AG04450 (cell line): ENCODE measurements around the gene RRAGC. TPM values are rescaled to one million over a fixed set of nuclear protein-coding genes. Genes with fewer than 3 reads are reported as not detected.

Source experiments
- CTCF ChIA-PET: fragments of 300-600, 350-600 bp; formaldehyde crosslinking; extraction: SDS; loops from one replicate; lab custom pipeline; 2022; ENCODE audit warnings: antibody characterized with exemption, inconsistent platforms; lab: Charles Lee
- POLR2A ChIA-PET: fragments of 350-600 bp; formaldehyde crosslinking; extraction: SDS; loops from one replicate; lab custom pipeline; 2021; ENCODE audit warnings: antibody characterized with exemption, inconsistent platforms; lab: Yijun Ruan, JAX
- DNase-seq: peaks from one replicate; pipeline ENCODE4 v3.0.0-alpha.2; 2011; ENCODE audit warnings: low read depth, low spot score
- H3K27ac ChIP-seq: one replicate; pipeline ENCODE4 v1.5.1; 2012; ENCODE audit warnings: low read depth, low read length, control low read depth
- H3K27me3 ChIP-seq: one replicate; pipeline ENCODE4 v1.6.0; 2012; ENCODE audit warnings: low read length; ENCODE audit not compliant: control insufficient read depth, insufficient read depth
- H3K4me3 ChIP-seq: 2 replicates; pipeline ENCODE4 v1.5.1; 2011; ENCODE audit warnings: mild to moderate bottlenecking, low read depth, low read length, control low read depth
- H3K9me3 ChIP-seq: 2 replicates; pipeline ENCODE4 v1.5.1; 2012; ENCODE audit warnings: low read length; ENCODE audit not compliant: control insufficient read depth, insufficient read depth
- polyA plus RNA-seq: library from polyadenylated mRNA; depleted of rRNA; stranded (reverse); fragments of >200 nt; gene quantifications from 2 replicates; pipeline ENCODE4 v1.2.3, GENCODE V29; 2011; rRNA removed
- small RNA-seq: library from RNA; depleted of rRNA; stranded (forward); fragments of <200 nt; gene quantifications from one replicate; pipeline ENCODE3, GENCODE V24; 2012; ENCODE audit warnings: low read depth; ENCODE audit not compliant: insufficient read length
- TF ChIP-seq, protein P1 (sequence below): IDR thresholded peaks from 2 replicates; pipeline ENCODE4 v1.5.1; 2011; ENCODE audit warnings: low read depth, low read length, control low read depth, inconsistent platforms

Gene RRAGC
- polyA plus RNA-seq, 1 experiment = 24.9 TPM

DNA sequence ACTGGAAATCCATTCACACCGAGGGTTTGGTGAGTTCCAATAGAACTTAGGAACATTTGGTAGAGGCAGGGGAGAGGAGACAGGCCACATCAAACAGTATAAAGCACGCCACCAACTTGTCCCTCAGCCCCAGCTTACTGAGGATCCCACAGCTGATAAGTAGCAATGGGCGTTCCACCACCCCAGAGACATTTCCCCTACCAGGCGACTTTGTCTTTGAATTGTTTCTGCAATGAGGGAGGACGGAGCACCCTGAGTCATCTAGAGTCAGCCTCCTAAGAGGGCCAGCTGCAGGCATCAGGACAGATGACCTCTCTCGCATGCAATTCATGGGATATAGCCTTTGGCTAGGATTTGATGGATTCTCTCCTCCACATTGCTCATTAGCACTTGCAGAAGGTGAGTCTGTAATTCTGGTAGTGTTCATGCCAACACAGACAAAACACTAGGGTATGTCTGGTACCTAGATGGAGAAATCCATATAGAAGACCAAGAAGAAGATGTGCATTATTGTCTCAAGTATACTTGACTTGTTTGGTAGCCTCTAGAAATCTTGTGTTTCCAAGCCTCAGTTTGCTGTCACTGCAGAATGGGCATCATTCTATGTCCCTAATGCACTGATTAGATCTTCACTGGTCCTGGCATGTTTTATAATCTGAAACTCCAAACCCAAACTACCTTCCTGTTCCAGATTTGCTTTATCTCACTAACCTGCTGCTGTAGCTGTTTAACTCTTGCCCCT is 69.0 kb downstream of the RRAGC start:
- peaks cover 2% of the 10 kb centered on the region for H3K27me3 ChIP-seq
- no peak for DNase-seq
- ChIA-PET POLR2A (no interaction called here), CTCF (no interaction called here)
- H3K27ac ChIP-seq = no peak overlapping the region
- TF ChIP-seq, protein P1, sequence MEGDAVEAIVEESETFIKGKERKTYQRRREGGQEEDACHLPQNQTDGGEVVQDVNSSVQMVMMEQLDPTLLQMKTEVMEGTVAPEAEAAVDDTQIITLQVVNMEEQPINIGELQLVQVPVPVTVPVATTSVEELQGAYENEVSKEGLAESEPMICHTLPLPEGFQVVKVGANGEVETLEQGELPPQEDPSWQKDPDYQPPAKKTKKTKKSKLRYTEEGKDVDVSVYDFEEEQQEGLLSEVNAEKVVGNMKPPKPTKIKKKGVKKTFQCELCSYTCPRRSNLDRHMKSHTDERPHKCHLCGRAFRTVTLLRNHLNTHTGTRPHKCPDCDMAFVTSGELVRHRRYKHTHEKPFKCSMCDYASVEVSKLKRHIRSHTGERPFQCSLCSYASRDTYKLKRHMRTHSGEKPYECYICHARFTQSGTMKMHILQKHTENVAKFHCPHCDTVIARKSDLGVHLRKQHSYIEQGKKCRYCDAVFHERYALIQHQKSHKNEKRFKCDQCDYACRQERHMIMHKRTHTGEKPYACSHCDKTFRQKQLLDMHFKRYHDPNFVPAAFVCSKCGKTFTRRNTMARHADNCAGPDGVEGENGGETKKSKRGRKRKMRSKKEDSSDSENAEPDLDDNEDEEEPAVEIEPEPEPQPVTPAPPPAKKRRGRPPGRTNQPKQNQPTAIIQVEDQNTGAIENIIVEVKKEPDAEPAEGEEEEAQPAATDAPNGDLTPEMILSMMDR = no peak
- no peak overlapping the region for H3K4me3 ChIP-seq
- H3K9me3 ChIP-seq = no peaks in the 10 kb centered on the region

DNA sequence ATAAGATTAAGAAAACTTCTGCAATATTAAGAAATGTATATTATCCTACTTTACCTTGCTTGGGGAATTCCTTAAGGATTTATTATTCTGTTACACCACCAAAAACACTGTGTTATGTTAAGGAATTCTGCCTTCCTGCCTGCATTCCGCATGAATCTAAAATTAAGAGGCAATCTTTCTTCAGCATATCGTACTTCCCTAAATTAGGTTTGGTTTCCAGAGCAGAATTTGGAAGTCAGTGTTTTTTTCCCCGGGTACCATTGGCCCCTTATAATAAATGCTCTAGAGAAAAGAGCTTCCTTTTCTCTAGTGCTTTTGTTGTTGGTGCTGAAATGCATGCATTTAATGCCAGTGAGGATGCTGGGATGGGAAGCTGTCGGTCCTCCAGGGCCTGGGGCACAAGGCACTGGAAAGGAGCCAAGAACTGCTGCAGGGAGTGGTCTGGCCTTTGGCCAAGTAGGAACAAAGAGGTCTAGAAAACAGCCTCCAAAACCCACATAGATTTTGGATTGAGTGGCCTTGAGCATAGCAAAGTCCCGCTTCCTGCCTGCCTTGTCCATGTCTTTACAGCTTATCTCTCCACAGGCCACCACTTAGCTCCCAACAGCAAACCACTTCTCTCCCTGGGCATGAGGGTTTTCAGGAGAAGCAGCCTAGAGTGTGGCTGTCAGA is 69.9 kb downstream of the RRAGC start:
- H3K27me3 ChIP-seq = peaks cover 5% of the 10 kb centered on the region
- CTCF ChIA-PET = no interaction called here

DNA sequence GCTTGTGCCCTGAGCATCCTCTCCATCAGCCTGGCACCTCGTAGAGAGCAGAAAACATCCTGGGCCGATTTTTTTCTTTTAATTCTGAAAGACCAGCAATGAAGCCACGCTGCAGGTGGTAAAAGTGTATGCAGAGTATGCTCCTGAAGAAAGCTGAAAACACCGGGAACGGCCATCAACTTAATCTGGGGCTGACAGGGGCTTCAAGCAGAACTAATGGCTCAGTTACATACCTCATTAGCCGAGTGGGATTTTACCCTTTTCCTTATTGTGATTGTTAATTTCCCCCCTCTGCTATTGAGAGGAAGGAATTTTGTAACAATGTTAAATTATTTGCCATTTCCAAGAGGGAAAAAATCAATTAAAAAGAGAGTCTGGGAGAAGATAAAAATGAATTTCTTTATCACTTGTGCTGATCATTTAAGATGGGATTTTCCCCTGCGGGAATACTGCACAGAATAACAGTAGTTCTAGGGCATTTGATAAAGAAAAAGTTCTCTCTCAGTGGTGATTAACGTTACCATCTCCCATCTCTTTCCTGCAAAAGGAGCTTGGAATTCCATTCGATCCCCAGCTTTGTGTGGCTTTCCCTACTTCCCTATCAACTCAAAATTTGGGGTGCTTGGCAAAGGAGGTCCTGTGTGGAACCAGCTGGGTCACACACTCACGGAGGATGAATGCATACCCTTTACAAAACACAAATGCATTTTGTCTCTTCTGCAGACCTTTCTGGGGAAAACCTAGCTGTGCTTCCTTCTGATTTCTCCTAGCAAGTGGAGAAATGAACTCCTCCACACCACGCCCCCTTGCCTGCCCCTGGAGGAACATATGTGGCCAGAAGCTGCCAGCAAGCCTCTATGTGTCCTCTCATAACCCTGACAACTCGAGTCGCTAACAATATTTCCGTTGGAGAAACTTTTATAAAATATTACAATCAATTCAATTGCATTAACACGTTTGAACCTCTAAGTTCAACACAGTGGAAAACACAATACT is 70.9 kb downstream of the RRAGC start:
- TF ChIP-seq, protein P1 = no peak
- no peaks in the 10 kb centered on the region; the same call in 1 of the 2 replicates for H3K9me3 ChIP-seq
- ChIA-PET CTCF (no interaction called here), POLR2A (no interaction called here)
- H3K27me3 ChIP-seq = peaks cover 14% of the 10 kb centered on the region
- no peak overlapping the region for H3K4me3 ChIP-seq
- no peak overlapping the region for H3K27ac ChIP-seq
- DNase-seq = no peak

More for the DNA sequence above, 69.9 kb downstream of the RRAGC start:
- Histone ChIP-seq H3K27ac (no peak overlapping the region), H3K4me3 (no peak overlapping the region), H3K9me3 (no peaks in the 10 kb centered on the region)
- TF ChIP-seq, protein P1 = no peak
- DNase-seq = no peak
- POLR2A ChIA-PET = no interaction called here

Small RNA genes within 50 kb of the gene (small RNA-seq; reads per million reads assigned to genes)
- gene GJA9-MYCBP = not detected

Other genes with a start within 250 kb of the RRAGC start
- gene MYCBP, start 13.6 kb upstream of the RRAGC start, polyA plus RNA-seq = 13.7 and 17.3 TPM in 2 replicates
- gene GJA9, start 21.8 kb upstream of the RRAGC start, polyA plus RNA-seq = not detected in 2 replicates
- gene RHBDL2, start 82.1 kb upstream of the RRAGC start, polyA plus RNA-seq = 0.32 and 0.33 TPM in 2 replicates
- 62.5 and 74.3 TPM in 2 replicates for gene AKIRIN1, start 131.5 kb upstream of the RRAGC start, polyA plus RNA-seq
- 696 and 852 TPM in 2 replicates for gene NDUFS5, start 166.6 kb upstream of the RRAGC start, polyA plus RNA-seq